ENCODE measurements around the gene HSPA14. TPM values are rescaled to one million over a fixed set of nuclear protein-coding genes. Genes with fewer than 3 reads are reported as not detected.

Gene HSPA14
- total RNA-seq, 1 donor: 11.9 TPM

DNA sequence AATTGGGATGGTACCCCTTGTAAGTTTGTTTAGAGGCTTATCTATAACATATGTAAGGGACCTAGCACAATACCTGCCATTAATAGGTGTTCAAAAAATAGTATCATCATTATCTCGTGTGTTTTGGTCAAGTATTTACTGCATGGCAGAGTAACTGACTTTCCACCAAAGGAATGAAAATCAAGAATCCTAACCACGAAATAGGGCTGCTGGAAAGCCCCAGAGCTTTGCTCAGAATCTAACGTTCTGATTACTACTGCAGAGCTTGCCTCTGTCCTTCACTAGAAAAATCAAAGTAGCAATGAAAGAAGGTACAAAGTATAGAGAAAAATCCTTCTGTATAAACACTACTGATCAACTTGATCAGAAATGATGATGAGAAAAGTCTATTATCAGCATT lies 80.9 kb downstream of the HSPA14 start:
- Histone ChIP-seq H3K4me2 (ENCODE audit: insufficient read depth, low read length) (no peak overlapping the region), H3K36me3 (ENCODE audit: insufficient read depth, low read length) (peaks cover 52% of the 10 kb centered on the region), H3K4me1 (ENCODE audit: insufficient read depth, low read length) (no peaks in the 10 kb centered on the region), H4K20me1 (ENCODE audit: insufficient read depth, low read length) (no peaks in the 10 kb centered on the region), H2AFZ (ENCODE audit: low read length) (no peak overlapping the region), H3K4me3 (ENCODE audit: insufficient read depth, low read length) (no peak overlapping the region), H3K27me3 (ENCODE audit: insufficient read depth, low read length) (no peaks in the 10 kb centered on the region), H3K9me3 (ENCODE audit: low read depth, low read length) (no peaks in the 10 kb centered on the region), H3K79me2 (ENCODE audit: insufficient read depth, low read length) (peaks cover 6% of the 10 kb centered on the region), H3K27ac (ENCODE audit: low read depth, low read length) (no peak overlapping the region)
- TF ChIP-seq, protein P1, sequence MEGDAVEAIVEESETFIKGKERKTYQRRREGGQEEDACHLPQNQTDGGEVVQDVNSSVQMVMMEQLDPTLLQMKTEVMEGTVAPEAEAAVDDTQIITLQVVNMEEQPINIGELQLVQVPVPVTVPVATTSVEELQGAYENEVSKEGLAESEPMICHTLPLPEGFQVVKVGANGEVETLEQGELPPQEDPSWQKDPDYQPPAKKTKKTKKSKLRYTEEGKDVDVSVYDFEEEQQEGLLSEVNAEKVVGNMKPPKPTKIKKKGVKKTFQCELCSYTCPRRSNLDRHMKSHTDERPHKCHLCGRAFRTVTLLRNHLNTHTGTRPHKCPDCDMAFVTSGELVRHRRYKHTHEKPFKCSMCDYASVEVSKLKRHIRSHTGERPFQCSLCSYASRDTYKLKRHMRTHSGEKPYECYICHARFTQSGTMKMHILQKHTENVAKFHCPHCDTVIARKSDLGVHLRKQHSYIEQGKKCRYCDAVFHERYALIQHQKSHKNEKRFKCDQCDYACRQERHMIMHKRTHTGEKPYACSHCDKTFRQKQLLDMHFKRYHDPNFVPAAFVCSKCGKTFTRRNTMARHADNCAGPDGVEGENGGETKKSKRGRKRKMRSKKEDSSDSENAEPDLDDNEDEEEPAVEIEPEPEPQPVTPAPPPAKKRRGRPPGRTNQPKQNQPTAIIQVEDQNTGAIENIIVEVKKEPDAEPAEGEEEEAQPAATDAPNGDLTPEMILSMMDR (IDR thresholded peaks at IDR 0.05; ENCODE audit: extremely low read depth, low read depth, low read length): no peak
- no peak for DNase-seq (ENCODE audit: insufficient read length, low spot score, missing footprints)

Other genes starting within 250 kb of the HSPA14 start
- 24.2 and 30.0 TPM in 2 replicates for gene FAM107B, start 63.4 kb upstream of the HSPA14 start, total RNA-seq
- gene CDNF, start 269 bp upstream of the HSPA14 start, total RNA-seq: 1.8 TPM in 2 replicates
- gene MSANTD7, start within 50 bp of the HSPA14 start, total RNA-seq: 17.7 and 22.4 TPM in 2 replicates
- 5.3 and 6.9 TPM in 2 replicates for gene SUV39H2, start 40.6 kb downstream of the HSPA14 start, total RNA-seq
- 16.3 and 17.7 TPM in 2 replicates for gene DCLRE1C, start 115.8 kb downstream of the HSPA14 start, total RNA-seq
- 1.2 TPM in 1 of 2 replicates, not detected in the other for gene MEIG1, start 121.1 kb downstream of the HSPA14 start, total RNA-seq
- gene OLAH, start 205.6 kb downstream of the HSPA14 start, total RNA-seq: not detected in 2 replicates

Data from osteoblast (primary cell).